ENCODE measurements around the gene CLDN15.

CLDN15 gene

DNA sequence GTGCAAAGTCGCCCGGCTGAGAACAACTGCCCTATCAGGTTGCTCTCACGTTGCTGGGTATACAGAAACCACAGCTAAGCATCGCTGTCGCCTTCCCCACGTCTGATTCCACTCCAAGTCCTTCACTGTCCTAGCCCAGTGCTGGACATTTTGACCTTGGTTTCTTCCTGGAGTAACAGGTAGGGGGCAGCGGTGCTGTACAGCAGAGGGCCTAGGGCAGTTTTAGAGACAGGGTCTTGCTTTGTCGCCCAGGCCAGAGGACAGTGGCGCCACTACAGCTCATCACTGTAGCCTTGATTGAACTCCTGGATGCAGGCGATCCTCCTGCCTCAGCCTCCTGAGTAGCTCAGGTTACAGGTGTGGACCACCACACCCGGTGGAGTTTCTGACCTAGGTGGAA, 2.6 kb downstream of the CLDN15 start:
- Histone ChIP-seq H3K4me3 (ENCODE audit: low read depth, low read length) (no peak overlapping the region), H3K4me1 (ENCODE audit: control insufficient read depth, insufficient read depth, low read length) (peaks cover 25% of the 10 kb centered on the region), H3K36me3 (ENCODE audit: control insufficient read depth, insufficient read depth, low read length) (peaks cover 12% of the 10 kb centered on the region), H3K9me3 (ENCODE audit: control insufficient read depth, insufficient read depth, low read length) (no peaks in the 10 kb centered on the region), H3K27me3 (ENCODE audit: control insufficient read depth, insufficient read depth, low read length) (no peaks in the 10 kb centered on the region), H3K9ac (ENCODE audit: low read depth, low read length) (no peak overlapping the region), H3K27ac (ENCODE audit: low read depth, low read length) (no peak overlapping the region)

DNA sequence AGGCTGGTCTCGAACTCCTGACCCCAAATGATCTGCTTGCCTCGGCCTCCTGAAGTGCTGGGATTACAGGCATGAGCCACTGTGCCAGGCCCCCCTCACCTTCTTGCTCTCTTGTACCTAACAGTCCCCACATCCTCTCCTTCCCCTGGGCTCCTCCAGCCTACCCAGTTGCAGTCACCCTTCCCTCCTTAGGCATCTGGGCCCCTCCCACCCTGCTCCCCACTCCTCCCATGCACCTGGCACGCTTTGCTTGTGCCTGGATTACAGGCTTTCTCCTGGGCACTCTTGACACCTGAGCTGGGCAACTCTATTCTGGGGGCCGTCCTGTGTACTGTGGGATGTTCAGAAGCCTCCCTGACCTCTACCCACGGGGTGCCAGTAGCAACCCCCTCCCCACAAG, 3.0 kb downstream of the CLDN15 start:
- H3K9ac ChIP-seq (ENCODE audit: low read depth, low read length) = no peak overlapping the region
- no peak overlapping the region for H3K27ac ChIP-seq (ENCODE audit: low read depth, low read length)
- H3K4me3 ChIP-seq (ENCODE audit: low read depth, low read length) = no peak overlapping the region
- peaks cover 8% of the 10 kb centered on the region for H3K36me3 ChIP-seq (ENCODE audit: control insufficient read depth, insufficient read depth, low read length)
- no peaks in the 10 kb centered on the region for H3K27me3 ChIP-seq (ENCODE audit: control insufficient read depth, insufficient read depth, low read length)
- no peaks in the 10 kb centered on the region for H3K9me3 ChIP-seq (ENCODE audit: control insufficient read depth, insufficient read depth, low read length)
- H3K4me1 ChIP-seq (ENCODE audit: control insufficient read depth, insufficient read depth, low read length) = peaks cover 25% of the 10 kb centered on the region

DNA sequence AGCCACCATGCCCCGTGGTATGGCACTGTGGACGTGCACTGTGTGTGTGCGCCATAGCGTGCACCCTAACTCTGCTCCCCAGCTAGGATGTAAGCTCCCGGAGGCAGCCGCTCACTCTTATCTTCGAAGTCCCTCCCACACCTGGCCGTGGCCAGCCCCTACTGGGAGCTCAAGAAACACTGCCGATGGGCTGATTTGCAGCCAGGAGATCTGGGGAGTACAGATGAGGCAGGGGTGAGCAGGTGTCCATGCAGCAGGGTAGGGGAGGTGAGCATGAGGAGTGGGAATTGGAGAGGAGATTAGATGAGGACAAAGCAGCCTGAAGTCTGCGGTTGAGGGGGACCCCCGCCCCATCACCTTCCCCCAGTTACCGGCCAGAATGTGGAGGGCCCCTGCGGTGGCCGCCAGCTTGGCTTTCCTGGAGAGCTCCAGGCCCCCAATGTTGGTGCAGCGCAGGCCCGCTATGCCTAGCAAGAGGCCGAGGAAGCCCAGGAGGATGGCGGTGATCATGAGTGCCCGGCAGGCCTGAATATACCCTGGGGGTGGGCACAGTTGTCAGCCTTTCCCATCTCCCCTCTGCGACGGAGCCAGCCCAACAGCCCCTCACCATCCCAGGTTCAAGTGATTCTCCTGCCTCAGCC, 3.6 kb downstream of the CLDN15 start:
- Histone ChIP-seq H3K27ac (ENCODE audit: low read depth, low read length) (no peak overlapping the region), H3K9ac (ENCODE audit: low read depth, low read length) (no peak overlapping the region), H3K4me1 (ENCODE audit: control insufficient read depth, insufficient read depth, low read length) (peaks cover 25% of the 10 kb centered on the region), H3K9me3 (ENCODE audit: control insufficient read depth, insufficient read depth, low read length) (no peaks in the 10 kb centered on the region), H3K27me3 (ENCODE audit: control insufficient read depth, insufficient read depth, low read length) (no peaks in the 10 kb centered on the region), H3K36me3 (ENCODE audit: control insufficient read depth, insufficient read depth, low read length) (peaks cover 6% of the 10 kb centered on the region), H3K4me3 (ENCODE audit: low read depth, low read length) (no peak overlapping the region)

DNA sequence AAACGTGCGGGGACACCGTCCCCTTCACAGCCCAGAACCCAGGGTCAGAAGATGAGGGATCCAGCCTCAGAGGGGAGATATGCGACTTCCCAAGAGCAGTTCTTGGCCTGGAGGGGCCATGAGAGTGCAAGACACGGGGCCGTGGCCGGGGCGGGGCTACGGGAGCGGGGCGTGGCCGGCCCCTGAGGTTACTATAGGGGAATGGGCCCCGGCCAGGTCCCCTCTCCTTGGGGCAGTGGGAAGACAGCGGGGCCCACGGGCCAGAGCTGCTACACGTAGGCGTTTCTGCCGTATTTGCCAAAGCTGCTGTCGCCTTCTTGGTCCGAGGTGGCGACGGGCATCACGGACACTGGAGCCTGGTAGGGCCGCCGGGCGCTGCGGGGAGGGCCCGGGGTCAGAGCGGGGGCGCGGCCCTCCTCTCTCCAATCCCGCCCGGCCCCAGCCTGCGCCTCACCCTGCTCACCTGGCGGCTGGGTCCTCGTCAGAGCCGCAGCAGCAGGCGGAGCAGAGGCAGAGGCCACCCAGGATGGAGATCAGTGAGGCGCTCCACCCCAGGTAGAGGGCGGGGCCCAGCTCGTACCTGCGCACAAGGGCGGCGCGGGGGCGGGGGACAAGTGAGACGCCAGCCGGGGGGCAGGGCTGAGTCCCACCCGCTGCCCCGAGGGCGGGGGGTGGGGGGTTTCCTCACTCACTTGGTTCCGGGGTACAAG, 5.3 kb downstream of the CLDN15 start:
- no peaks in the 10 kb centered on the region for H3K9me3 ChIP-seq (ENCODE audit: control insufficient read depth, insufficient read depth, low read length)
- H3K36me3 ChIP-seq (ENCODE audit: control insufficient read depth, insufficient read depth, low read length) = peaks cover 7% of the 10 kb centered on the region
- H3K27ac ChIP-seq (ENCODE audit: low read depth, low read length) = peak overlapping the region; percentile 64
- H3K9ac ChIP-seq (ENCODE audit: low read depth, low read length) = no peak overlapping the region; the same call in 1 of the 2 replicates
- H3K4me3 ChIP-seq (ENCODE audit: low read depth, low read length) = peak overlapping the region; percentile 80
- H3K27me3 ChIP-seq (ENCODE audit: control insufficient read depth, insufficient read depth, low read length) = no peaks in the 10 kb centered on the region
- H3K4me1 ChIP-seq (ENCODE audit: control insufficient read depth, insufficient read depth, low read length) = peaks cover 12% of the 10 kb centered on the region

DNA sequence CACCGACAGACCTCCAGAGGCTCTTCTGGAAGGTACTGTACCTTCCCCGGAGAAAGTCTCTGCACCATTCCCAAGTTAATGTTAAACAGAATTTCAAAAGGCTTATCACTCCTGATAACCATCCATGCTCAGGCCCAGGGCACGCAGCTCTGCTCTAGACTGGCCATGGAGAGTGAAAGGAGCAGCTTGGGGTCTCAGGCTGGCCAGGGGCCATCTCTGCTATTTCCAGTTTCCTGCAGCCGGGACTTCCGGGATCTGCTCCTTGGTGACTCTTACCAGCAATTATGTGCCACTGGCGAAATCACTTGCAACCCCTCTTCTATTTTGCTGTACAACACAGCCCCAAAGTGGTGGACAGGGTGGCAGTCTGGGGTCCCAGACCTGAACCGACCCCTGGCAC, 6.0 kb downstream of the CLDN15 start:
- Histone ChIP-seq H3K4me1 (ENCODE audit: control insufficient read depth, insufficient read depth, low read length) (peaks cover 11% of the 10 kb centered on the region; the same call in 1 of the 2 replicates), H3K9me3 (ENCODE audit: control insufficient read depth, insufficient read depth, low read length) (no peaks in the 10 kb centered on the region), H3K27me3 (ENCODE audit: control insufficient read depth, insufficient read depth, low read length) (no peaks in the 10 kb centered on the region), H3K4me3 (ENCODE audit: low read depth, low read length) (peak overlapping the region; percentile 80), H3K9ac (ENCODE audit: low read depth, low read length) (no peak overlapping the region), H3K36me3 (ENCODE audit: control insufficient read depth, insufficient read depth, low read length) (peaks cover 2% of the 10 kb centered on the region; the same call in 1 of the 2 replicates), H3K27ac (ENCODE audit: low read depth, low read length) (peak overlapping the region; percentile 64)

DNA sequence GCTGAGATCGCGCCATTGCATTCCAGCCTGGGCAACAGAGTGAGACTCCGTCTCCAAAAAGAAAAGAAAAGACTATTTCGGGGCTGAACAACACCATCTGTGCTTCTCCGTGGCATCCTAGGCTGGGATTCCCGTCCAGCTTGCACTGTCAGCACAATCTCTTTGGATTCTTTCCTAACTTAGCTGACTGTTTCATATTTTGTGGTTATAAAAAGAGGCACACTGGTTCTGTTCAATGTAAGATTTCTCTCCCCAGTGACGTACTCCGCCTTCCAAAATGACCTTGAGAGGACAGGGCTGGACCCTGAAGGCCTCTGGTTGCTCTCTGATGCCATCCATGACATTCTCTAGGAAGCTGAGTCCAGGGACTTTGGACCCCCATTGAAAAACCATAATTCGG, 10.9 kb downstream of the CLDN15 start:
- H3K9me3 ChIP-seq (ENCODE audit: control insufficient read depth, insufficient read depth, low read length) = no peaks in the 10 kb centered on the region
- H3K36me3 ChIP-seq (ENCODE audit: control insufficient read depth, insufficient read depth, low read length) = peaks cover 20% of the 10 kb centered on the region
- 0 out of 2 replicates have a peak, but pooled peaks cover under 1% of the 10 kb centered on the region for H3K4me1 ChIP-seq (ENCODE audit: control insufficient read depth, insufficient read depth, low read length)
- no peaks in the 10 kb centered on the region for H3K27me3 ChIP-seq (ENCODE audit: control insufficient read depth, insufficient read depth, low read length)
- no peak overlapping the region for H3K27ac ChIP-seq (ENCODE audit: low read depth, low read length)
- H3K9ac ChIP-seq (ENCODE audit: low read depth, low read length) = no peak overlapping the region
- H3K4me3 ChIP-seq (ENCODE audit: low read depth, low read length) = no peak overlapping the region

DNA sequence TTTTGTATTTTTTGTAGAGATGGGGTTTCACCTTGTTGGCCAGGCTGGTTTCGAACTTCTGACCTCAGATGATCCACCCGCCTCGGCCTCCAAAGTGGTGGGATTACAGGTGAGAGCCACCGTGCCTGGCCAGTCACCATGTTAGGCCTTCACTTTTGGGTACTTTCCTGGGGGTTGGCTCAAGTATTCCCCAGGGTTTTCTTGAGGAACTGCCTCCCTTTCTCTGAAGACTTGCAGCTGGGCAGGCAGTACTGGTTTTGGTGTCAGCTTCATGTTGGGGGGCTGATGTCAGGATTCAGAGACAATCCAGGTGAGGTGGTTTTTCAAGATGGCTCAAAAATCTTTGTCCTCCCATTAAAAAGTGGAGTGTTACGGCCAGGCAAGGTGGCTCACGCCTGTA, 12.0 kb downstream of the CLDN15 start:
- Histone ChIP-seq H3K9me3 (ENCODE audit: control insufficient read depth, insufficient read depth, low read length) (no peaks in the 10 kb centered on the region), H3K36me3 (ENCODE audit: control insufficient read depth, insufficient read depth, low read length) (peaks cover 23% of the 10 kb centered on the region), H3K4me3 (ENCODE audit: low read depth, low read length) (no peak overlapping the region), H3K4me1 (ENCODE audit: control insufficient read depth, insufficient read depth, low read length) (no peaks in the 10 kb centered on the region), H3K9ac (ENCODE audit: low read depth, low read length) (no peak overlapping the region), H3K27me3 (ENCODE audit: control insufficient read depth, insufficient read depth, low read length) (no peaks in the 10 kb centered on the region), H3K27ac (ENCODE audit: low read depth, low read length) (no peak overlapping the region)

DNA sequence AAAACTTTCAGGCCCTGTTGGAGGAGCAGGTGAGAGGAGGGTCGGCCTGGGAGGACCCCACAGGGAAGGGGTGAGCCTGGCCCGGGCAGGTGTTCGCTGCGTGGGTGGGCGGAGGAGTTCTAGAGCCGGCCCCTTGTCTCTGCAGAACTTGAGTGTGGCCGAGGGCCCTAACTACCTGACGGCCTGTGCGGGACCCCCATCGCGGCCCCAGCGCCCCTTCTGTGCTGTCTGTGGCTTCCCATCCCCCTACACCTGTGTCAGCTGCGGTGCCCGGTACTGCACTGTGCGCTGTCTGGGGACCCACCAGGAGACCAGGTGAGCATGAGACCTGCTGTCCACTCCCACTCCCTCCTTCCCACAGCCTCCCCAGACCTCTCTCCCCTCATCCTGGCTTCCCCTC, 14.1 kb downstream of the CLDN15 start:
- H3K4me1 ChIP-seq (ENCODE audit: control insufficient read depth, insufficient read depth, low read length) = 0 out of 2 replicates have a peak, but pooled peaks cover 3% of the 10 kb centered on the region
- no peak overlapping the region for H3K27ac ChIP-seq (ENCODE audit: low read depth, low read length)
- H3K9ac ChIP-seq (ENCODE audit: low read depth, low read length) = no peak overlapping the region
- no peak overlapping the region for H3K4me3 ChIP-seq (ENCODE audit: low read depth, low read length)
- H3K36me3 ChIP-seq (ENCODE audit: control insufficient read depth, insufficient read depth, low read length) = peaks cover 23% of the 10 kb centered on the region
- no peaks in the 10 kb centered on the region for H3K27me3 ChIP-seq (ENCODE audit: control insufficient read depth, insufficient read depth, low read length)
- H3K9me3 ChIP-seq (ENCODE audit: control insufficient read depth, insufficient read depth, low read length) = no peaks in the 10 kb centered on the region

DNA sequence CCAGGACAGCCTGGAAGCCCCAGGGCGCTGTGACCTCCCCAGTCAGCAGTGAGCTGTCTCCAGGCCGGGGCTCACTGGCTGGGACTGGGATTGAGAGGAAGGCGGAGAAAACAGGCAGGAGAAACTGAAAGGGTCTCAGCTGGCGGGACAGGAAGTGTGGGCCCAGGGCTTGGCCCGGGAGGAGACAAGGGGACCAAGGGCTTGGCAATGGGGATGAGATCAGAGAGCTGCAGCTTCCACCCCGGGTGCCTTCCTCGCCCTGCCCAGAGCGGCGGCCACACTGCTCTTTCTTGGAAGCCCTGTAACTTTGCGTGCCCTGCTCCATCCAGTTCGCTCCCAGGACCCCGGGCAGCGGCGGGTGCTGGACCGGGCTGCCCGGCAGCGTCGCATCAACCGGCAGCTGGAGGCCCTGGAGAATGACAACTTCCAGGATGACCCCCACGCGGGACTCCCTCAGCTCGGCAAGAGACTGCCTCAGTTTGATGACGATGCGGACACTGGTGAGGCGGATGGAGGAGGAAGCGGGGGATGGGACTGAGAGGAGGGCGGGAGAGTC, 15.2 kb downstream of the CLDN15 start:
- H3K9ac ChIP-seq (ENCODE audit: low read depth, low read length) = no peak overlapping the region

DNA sequence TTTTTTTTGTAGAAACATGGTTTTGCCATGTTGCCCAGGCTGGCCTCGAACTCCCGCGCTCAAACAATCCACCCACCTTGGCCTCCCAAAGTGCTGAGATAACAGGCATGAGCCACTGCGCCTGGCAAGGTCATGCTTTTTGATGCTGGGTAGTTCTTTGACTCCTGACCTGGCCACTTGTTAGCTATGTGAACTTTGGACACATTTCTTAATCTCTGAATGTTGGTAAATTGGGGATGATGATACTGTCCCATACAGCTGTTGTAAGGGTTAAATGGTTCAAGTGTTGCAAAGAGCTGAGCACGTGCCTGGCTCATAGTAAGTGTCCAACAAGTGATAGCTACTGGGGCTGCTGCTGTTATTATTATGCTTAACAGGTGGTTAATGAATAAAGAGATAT, 17.3 kb downstream of the CLDN15 start:
- Histone ChIP-seq H3K4me3 (ENCODE audit: low read depth, low read length) (no peak overlapping the region), H3K9me3 (ENCODE audit: control insufficient read depth, insufficient read depth, low read length) (no peaks in the 10 kb centered on the region), H3K9ac (ENCODE audit: low read depth, low read length) (no peak overlapping the region), H3K27me3 (ENCODE audit: control insufficient read depth, insufficient read depth, low read length) (no peaks in the 10 kb centered on the region), H3K27ac (ENCODE audit: low read depth, low read length) (no peak overlapping the region), H3K4me1 (ENCODE audit: control insufficient read depth, insufficient read depth, low read length) (peaks cover 9% of the 10 kb centered on the region; the same call in 1 of the 2 replicates), H3K36me3 (ENCODE audit: control insufficient read depth, insufficient read depth, low read length) (peaks cover 21% of the 10 kb centered on the region)

More for the DNA sequence above, 15.2 kb downstream of the CLDN15 start:
- no peak overlapping the region for H3K4me3 ChIP-seq (ENCODE audit: low read depth, low read length)
- H3K36me3 ChIP-seq (ENCODE audit: control insufficient read depth, insufficient read depth, low read length) = peaks cover 21% of the 10 kb centered on the region
- 0 out of 2 replicates have a peak, but pooled peaks cover 3% of the 10 kb centered on the region for H3K4me1 ChIP-seq (ENCODE audit: control insufficient read depth, insufficient read depth, low read length)
- H3K9me3 ChIP-seq (ENCODE audit: control insufficient read depth, insufficient read depth, low read length) = no peaks in the 10 kb centered on the region
- H3K27me3 ChIP-seq (ENCODE audit: control insufficient read depth, insufficient read depth, low read length) = no peaks in the 10 kb centered on the region
- no peak overlapping the region for H3K27ac ChIP-seq (ENCODE audit: low read depth, low read length)
